Measurements from ENCODE around the gene PPIL4. TPM values are rescaled to one million over a fixed set of nuclear protein-coding genes. Genes with fewer than 3 reads are reported as not detected.
"Not testable (repeated sequence)": the region's sequence is repeated elsewhere in the genome, so short reads cannot be mapped to it uniquely, and the experiment has no call there.

The PPIL4 gene
- polyA plus RNA-seq, 3 donors = 63.1 to 69.5 (median 65.7) TPM

DNA sequence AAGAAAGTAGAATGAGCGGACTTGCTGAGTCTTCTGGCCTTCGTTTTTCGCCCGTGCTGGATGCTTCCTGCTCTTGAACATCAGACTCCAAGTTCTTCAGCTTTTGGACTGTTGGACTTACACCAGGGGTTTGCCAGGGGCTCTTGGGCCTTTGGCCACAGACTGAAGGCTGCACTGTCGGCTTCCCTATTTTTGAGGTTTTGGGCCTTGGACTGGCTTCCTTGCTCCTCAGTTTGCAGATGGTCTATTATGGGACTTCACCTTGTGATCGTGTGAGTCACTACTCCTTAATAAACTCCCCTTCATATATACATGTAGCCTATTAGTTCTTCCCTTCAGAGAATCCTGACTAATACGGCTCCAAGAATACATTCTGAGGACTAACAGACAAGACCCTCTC lies 83.1 kb downstream of the PPIL4 start:
- not testable (repeated sequence) for DNase-seq (ENCODE audit: low read depth in 3 of 3, low spot score in 2 of 3)

DNA sequence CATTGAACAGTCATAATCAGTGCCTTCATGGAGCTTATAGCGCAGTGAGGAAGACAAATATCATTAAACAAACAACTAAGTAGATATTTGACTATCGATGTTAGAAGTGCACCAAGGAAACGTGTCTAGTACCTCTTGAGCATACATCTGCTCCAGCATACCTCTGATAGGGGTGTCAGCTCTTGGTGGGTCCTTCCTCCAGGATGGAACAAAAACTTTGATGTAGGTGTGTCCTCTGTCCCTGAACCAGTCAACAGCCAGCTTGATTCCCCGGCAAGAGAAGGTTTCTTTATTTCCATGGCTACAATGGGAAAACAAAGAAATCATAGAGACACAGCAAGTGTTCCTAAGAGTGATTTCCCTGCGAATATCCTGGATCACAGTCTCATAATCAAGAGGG lies 84.2 kb downstream of the PPIL4 start:
- DNase-seq (ENCODE audit: low read depth in 3 of 3, low spot score in 2 of 3) = no peak

DNA sequence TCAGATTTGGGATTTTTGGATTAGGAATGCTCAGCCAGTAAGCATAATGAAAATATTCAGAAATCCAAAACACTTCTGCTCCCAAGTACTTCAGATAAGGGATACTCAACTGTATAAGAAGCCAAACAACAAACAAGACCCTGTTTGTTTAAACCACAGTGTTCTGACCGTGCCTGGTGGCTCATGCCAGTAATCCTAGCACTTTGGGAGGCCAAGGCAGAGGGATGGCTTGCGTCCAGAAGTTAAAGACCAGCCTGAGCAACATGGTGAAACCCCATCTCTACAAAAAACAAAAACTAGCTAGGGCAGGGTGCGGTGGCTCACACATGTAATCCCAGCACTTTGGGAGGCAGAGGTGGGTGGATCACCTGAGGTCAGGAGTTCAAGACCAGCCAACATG lies 85.6 kb downstream of the PPIL4 start:
- DNase-seq (ENCODE audit: low read depth in 3 of 3, low spot score in 2 of 3) = not testable (repeated sequence)

DNA sequence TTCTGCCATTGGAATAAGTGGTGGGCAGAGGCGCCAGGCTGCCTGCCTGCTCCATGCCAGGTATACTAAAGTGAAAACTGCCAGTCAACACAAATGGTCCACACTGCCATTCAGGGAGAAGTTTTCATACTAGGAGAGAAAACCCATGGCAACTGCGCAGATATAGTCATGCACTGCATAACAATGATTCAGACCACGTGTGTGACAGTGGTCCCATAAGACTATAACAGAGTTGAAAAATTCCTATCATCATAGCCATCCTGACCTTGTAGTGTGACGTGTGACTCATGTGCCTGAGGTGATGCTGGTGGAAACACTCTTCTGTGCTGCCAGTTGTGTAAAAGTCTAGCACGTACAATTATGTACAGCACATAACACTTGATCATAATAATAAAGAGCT lies 86.1 kb downstream of the PPIL4 start:
- DNase-seq (ENCODE audit: low read depth in 3 of 3, low spot score in 2 of 3) = no peak

DNA sequence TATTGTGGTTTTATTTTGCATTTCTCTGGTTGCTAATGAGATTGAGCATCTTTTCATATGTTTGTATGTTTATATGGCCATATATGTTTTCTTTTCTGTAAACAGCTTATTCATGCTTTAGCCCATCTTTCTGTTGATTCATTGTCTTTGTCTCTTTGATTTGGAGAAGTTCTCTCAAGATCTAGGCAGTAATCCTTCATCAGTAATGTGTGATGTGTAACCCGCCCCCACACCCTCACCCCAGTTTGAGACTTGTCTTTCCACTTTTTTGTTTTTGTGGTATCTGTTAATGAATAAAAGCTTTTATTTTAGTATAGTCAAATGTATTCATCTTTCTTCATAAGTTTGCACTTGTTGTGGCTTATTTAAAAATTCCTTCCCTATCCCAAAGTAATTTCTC lies 87.0 kb downstream of the PPIL4 start:
- DNase-seq (ENCODE audit: low read depth in 3 of 3, low spot score in 2 of 3) = no peak

DNA sequence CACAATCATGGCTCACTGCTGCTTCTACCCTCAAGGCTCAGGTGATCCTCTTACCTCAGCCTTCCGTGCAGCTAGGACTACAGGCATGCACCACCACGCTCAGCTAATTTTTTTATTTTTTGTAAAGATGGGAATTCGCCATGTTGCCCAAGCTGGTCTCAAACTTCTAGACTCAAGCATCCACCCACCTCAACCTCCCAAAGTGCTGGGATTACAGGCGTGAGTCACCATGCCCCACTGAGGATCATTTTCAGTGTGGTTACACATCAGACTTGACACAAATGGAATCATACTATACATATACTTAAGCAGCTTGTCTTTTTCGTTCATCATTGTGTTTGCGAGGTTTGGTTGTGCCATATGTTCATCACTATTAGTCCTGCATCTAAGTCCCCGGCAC lies 87.6 kb downstream of the PPIL4 start:
- no peak for DNase-seq (ENCODE audit: low read depth in 3 of 3, low spot score in 2 of 3)

DNA sequence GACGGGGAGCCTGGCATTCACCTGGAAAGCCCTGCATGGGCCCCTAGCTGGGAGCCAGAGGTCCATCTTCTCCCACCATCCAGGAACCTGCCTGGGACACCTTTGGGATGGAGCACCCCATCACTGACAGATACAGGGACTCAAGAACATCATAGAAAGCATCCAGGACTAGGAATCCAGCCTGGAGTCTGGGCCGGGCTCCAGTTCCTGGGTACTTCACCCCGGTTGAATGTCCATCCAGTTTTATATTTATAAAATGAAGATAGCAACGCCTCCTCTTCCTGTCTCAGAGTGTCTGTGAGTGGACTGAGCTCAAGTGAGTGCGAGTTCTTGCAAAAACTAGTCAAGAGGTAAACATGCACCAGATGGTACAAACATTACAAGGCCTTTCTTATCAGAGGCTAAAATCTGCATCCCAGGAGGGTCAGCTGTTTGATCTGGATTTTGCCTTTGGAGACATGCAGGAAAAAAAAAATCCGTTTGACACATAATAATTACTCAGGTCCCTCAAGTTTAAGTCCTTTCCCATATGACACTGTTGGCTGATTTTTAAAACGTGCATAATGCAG lies 88.4 kb downstream of the PPIL4 start:
- DNase-seq (ENCODE audit: low read depth in 3 of 3, low spot score in 2 of 3) = no peak

DNA sequence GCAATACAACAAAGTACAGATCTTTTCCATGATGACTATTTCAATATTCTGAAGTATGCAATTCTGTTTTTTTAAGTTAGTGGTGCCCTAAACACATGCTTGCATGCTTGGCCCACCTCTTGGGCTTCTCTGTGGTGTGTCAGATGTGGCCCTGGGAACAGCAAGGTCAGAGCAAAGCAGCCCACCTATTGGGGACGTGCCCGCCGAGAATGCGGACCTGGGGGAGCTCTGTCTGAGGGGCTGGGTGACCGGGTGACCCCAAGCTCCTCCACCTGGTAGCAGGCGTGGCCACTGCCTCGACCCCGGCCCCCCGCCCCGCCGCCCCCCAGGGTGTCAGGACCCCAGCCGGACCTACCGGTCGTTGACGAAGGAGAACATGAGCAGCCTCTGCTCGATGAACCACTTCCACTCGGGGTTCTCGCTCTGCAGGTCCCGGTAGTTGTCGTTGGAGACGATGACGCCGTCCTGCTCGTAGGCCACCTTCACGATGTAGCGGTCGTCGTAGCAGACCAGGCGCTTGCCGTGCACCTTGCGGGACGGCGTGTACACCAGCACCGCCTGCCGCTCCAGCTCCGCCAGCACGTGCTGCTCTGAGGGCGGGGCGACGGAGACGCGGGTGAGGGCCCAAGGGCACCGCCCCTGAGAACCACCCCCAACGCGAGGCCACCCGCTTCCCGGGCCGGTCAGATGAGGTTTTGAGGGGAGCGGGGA lies 89.4 kb downstream of the PPIL4 start:
- no peak for DNase-seq (ENCODE audit: low read depth in 3 of 3, low spot score in 2 of 3)

DNA sequence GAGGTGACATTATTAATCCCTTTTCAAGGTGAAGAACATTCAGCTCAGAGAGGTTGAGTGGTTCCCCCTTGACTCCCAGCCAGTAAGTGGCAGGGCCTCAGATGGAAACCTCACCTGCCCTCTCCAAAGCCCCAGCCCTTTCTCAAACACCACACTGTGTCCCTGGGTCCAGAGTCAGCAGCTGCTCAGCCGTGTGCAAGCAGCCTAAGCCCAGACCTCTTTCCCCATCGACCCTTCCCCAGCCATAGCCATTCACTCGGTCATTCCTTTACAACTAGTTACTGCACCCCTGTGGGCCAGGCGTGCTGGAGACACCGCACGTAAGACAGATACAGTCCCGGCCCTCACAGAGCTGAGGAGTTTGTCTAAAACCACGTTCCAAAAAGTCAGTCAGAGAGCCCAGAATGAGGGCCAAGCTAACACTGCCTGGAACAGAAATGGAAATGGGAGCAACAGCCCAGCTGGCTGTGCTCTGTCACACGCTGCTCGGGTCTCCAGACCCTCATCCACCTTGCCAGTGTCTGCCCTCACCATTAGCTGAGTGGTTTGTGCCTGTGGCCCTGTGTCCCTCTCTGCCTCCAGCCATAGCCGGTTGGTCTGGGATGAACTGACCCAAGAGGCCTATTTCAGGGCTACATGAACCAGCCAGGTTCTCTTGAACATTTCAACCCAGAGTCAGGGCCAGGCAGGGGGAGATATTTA lies 90.7 kb downstream of the PPIL4 start:
- DNase-seq (ENCODE audit: low read depth in 3 of 3, low spot score in 2 of 3) = no peak

Other genes starting within 250 kb of the PPIL4 start
- gene TAB2, start 228.3 kb downstream of the PPIL4 start, polyA plus RNA-seq (ENCODE audit: insufficient read length in 3 of 3) = 100 to 1,000 TPM in 2 of 3 donors, 10 to 100 TPM in 1; 94.2 to 111 (median 100) TPM
- gene SUMO4, start 145.8 kb downstream of the PPIL4 start, polyA plus RNA-seq (ENCODE audit: insufficient read length in 3 of 3) = under 1 TPM; 0.62 to 0.76 (median 0.71) TPM
- under 1 TPM; 0.18 to 0.34 (median 0.32) TPM for gene ZC3H12D, start 61.0 kb downstream of the PPIL4 start, polyA plus RNA-seq (ENCODE audit: insufficient read length in 3 of 3)
- 100 to 1,000 TPM in 2 of 3 donors, 10 to 100 TPM in 1; 99.4 to 106 (median 104) TPM for gene GINM1, start 20.3 kb upstream of the PPIL4 start, polyA plus RNA-seq (ENCODE audit: insufficient read length in 3 of 3)
- gene KATNA1, start 102.7 kb upstream of the PPIL4 start, polyA plus RNA-seq (ENCODE audit: insufficient read length in 3 of 3) = 10 to 100 TPM; 31.5 to 34.3 (median 32.8) TPM
- 10 to 100 TPM; 28.8 to 35.8 (median 29.5) TPM for gene LATS1, start 172.1 kb upstream of the PPIL4 start, polyA plus RNA-seq (ENCODE audit: insufficient read length in 3 of 3)
- gene NUP43, start 200.5 kb upstream of the PPIL4 start, polyA plus RNA-seq (ENCODE audit: insufficient read length in 3 of 3) = 10 to 100 TPM; 41.0 to 45.7 (median 45.7) TPM
- 100 to 1,000 TPM in 2 of 3 donors, 10 to 100 TPM in 1; 94.5 to 102 (median 101) TPM for gene PCMT1, start 203.7 kb upstream of the PPIL4 start, polyA plus RNA-seq (ENCODE audit: insufficient read length in 3 of 3)